ENCODE results near the gene LRAT.

Gene LRAT

GRCh38 chr4:154738426-154738825 lies 5.4 kb upstream of the LRAT start:
- TF ChIP-seq CTCF (IDR thresholded peaks at IDR 0.05; ENCODE audit: extremely low read depth, missing control alignments), result no peak
- DNase-seq (ENCODE audit: low spot score), result no peak

- DNase-seq (ENCODE audit: low spot score), result no peak
- no peak for TF ChIP-seq CTCF (IDR thresholded peaks at IDR 0.05; ENCODE audit: extremely low read depth, missing control alignments)
Measured at GRCh38 chr4:154739111-154739510, 4.7 kb upstream of the LRAT start.

GRCh38 chr4:154740462-154740861 lies 3.3 kb upstream of the LRAT start:
- no peak for TF ChIP-seq CTCF (IDR thresholded peaks at IDR 0.05; ENCODE audit: extremely low read depth, missing control alignments)

GRCh38 chr4:154741131-154741665 lies 2.6 kb upstream of the LRAT start:
- peak; percentile 12 for DNase-seq (ENCODE audit: low spot score)
- no peak for TF ChIP-seq CTCF (IDR thresholded peaks at IDR 0.05; ENCODE audit: extremely low read depth, missing control alignments)

More at GRCh38 chr4:154740462-154740861, 3.3 kb upstream of the LRAT start:
- DNase-seq (ENCODE audit: low spot score), result no peak

GRCh38 chr4:154741922-154742850 lies 1.6 kb upstream of the LRAT start:
- peak; percentile 22 for DNase-seq (ENCODE audit: low spot score)
- no peak for TF ChIP-seq CTCF (IDR thresholded peaks at IDR 0.05; ENCODE audit: extremely low read depth, missing control alignments)

- DNase-seq (ENCODE audit: low spot score), result no peak
- TF ChIP-seq CTCF (IDR thresholded peaks at IDR 0.05; ENCODE audit: extremely low read depth, missing control alignments), result no peak
Measured at GRCh38 chr4:154744341-154744926, 634 bp downstream of the LRAT start.

GRCh38 chr4:154757713-154758112 lies 13.9 kb downstream of the LRAT start:
- TF ChIP-seq CTCF (IDR thresholded peaks at IDR 0.05; ENCODE audit: extremely low read depth, missing control alignments), result no peak
- DNase-seq (ENCODE audit: low spot score), result no peak
